ENCODE measurements around the gene GTF2E1.

GTF2E1 gene

GRCh38 chr3:120802916-120803315 is 60.4 kb downstream of the GTF2E1 start:
- DNase-seq, result no peak

- no peak for DNase-seq
These were observed 74.2 kb downstream of the GTF2E1 start for GRCh38 chr3:120816728-120817127.

- DNase-seq, result no peak
These were observed 78.2 kb downstream of the GTF2E1 start for GRCh38 chr3:120820748-120821147.

GRCh38 chr3:120821426-120821825 is 78.9 kb downstream of the GTF2E1 start:
- DNase-seq, result no peak

GRCh38 chr3:120823156-120823555 is 80.6 kb downstream of the GTF2E1 start:
- DNase-seq, result no peak

- no peak for DNase-seq
These were observed 82.1 kb downstream of the GTF2E1 start for GRCh38 chr3:120824613-120825012.

GRCh38 chr3:120828796-120829195 is 86.3 kb downstream of the GTF2E1 start:
- no peak for DNase-seq

- no peak for DNase-seq
These were observed 88.5 kb downstream of the GTF2E1 start for GRCh38 chr3:120831066-120831465.

All from OCI-M1 (cell line).